HEK293 (cell line): ENCODE measurements around the gene L3MBTL4.
A peak's percentile ranks its signal among the peaks of the same experiment; 100 is the strongest.

Experiments
- CTCF ChIA-PET: fragments of 350-600 bp; formaldehyde crosslinking; extraction: SDS; loops from one replicate; lab custom pipeline; 2021; ENCODE audit warnings: antibody characterized with exemption; lab: Yijun Ruan, JAX
- POLR2A ChIA-PET: fragments of 300-600 bp; formaldehyde crosslinking; extraction: SDS; loops from one replicate; lab custom pipeline; 2020; ENCODE audit warnings: antibody characterized with exemption, inconsistent platforms; lab: Yijun Ruan, JAX
- H3K27ac ChIP-seq: fragments of 200-500 bp; sonication (Bioruptor generic); 2 replicates; pipeline ENCODE4 v1.5.1; 2014; ENCODE audit warnings: low read depth, low read length, control low read depth, inconsistent platforms; ENCODE audit errors: extremely low read depth
- H3K36me3 ChIP-seq, 2 experiments: fragments of 200-500 bp in 1 of 2; sonication (Bioruptor generic) in 1 of 2; 1 replicate in 1 of 2; 2 replicates in 1 of 2; pipeline ENCODE4 v1.5.1; 2014 to 2017; ENCODE audit warnings: inconsistent platforms in 2 of 2, low read length in 2 of 2; ENCODE audit not compliant: control insufficient read depth in 2 of 2, insufficient read depth in 1 of 2
- H3K4me1 ChIP-seq: fragments of 200-500 bp; sonication (Bioruptor generic); 2 replicates; pipeline ENCODE4 v1.5.1; 2014; ENCODE audit warnings: mild to moderate bottlenecking, low read length, inconsistent platforms; ENCODE audit not compliant: control insufficient read depth, insufficient read depth
- H3K4me3 ChIP-seq: 2 replicates; pipeline ENCODE4 v1.5.1; 2011; ENCODE audit warnings: low read depth, mild to moderate bottlenecking, control low read depth, low read length, moderate library complexity
- H3K9me3 ChIP-seq: fragments of 200-500 bp; sonication (Bioruptor generic); 2 replicates; pipeline ENCODE4 v1.5.1; 2014; ENCODE audit warnings: low read depth, low read length, inconsistent platforms; ENCODE audit not compliant: control insufficient read depth, insufficient read depth
- GLIS1 ChIP-seq: fragments of 450-650 bp; formaldehyde crosslinking; IDR thresholded peaks from 2 replicates; pipeline ENCODE4 v1.5.1; 2016; ENCODE audit warnings: missing biosample characterization, missing genetic modification characterization
- SCRT1 ChIP-seq: fragments of 450-650 bp; formaldehyde crosslinking; IDR thresholded peaks from 2 replicates; pipeline ENCODE4 v1.5.1; 2016; ENCODE audit warnings: missing biosample characterization, missing genetic modification characterization, borderline replicate concordance
- ZBTB7A ChIP-seq: fragments of 450-650 bp; formaldehyde crosslinking; IDR thresholded peaks from 2 replicates; pipeline ENCODE4 v1.5.1; 2016; ENCODE audit warnings: low read depth, missing biosample characterization, missing genetic modification characterization
- ZBTB8A ChIP-seq: fragments of 450-650 bp; formaldehyde crosslinking; IDR thresholded peaks from 2 replicates; pipeline ENCODE4 v1.5.1; 2016; ENCODE audit warnings: missing biosample characterization, missing genetic modification characterization
- ZNF121 ChIP-seq: fragments of 450-650 bp; formaldehyde crosslinking; IDR thresholded peaks from 2 replicates; pipeline ENCODE4 v1.5.1; 2016; ENCODE audit warnings: missing biosample characterization, missing genetic modification characterization
- ZNF138 ChIP-seq: fragments of 450-650 bp; formaldehyde crosslinking; IDR thresholded peaks from 2 replicates; pipeline ENCODE4 v1.5.1; 2016; ENCODE audit warnings: missing biosample characterization, missing genetic modification characterization, borderline replicate concordance
- ZNF146 ChIP-seq: fragments of 450-650 bp; formaldehyde crosslinking; IDR thresholded peaks from 2 replicates; pipeline ENCODE4 v1.5.1; 2016; ENCODE audit warnings: missing biosample characterization, missing genetic modification characterization
- ZNF16 ChIP-seq: fragments of 450-650 bp; formaldehyde crosslinking; IDR thresholded peaks from 2 replicates; pipeline ENCODE4 v1.5.1; 2016; ENCODE audit warnings: low read depth, missing biosample characterization, missing genetic modification characterization
- ZNF2 ChIP-seq: fragments of 450-650 bp; formaldehyde crosslinking; IDR thresholded peaks from 2 replicates; pipeline ENCODE4 v1.5.1; 2016; ENCODE audit warnings: missing biosample characterization, missing genetic modification characterization
- ZNF335 ChIP-seq: fragments of 450-650 bp; formaldehyde crosslinking; conservative IDR thresholded peaks from 2 replicates; pipeline ENCODE4 v1.5.1; 2016; ENCODE audit warnings: missing biosample characterization, missing genetic modification characterization
- ZNF341 ChIP-seq: fragments of 450-650 bp; formaldehyde crosslinking; IDR thresholded peaks from 2 replicates; pipeline ENCODE4; 2016; ENCODE audit warnings: low read depth, missing biosample characterization, missing genetic modification characterization
- ZNF423 ChIP-seq: fragments of 450-650 bp; formaldehyde crosslinking; IDR thresholded peaks from 2 replicates; pipeline ENCODE4 v1.5.1; 2016; ENCODE audit warnings: missing biosample characterization, missing genetic modification characterization
- ZNF544 ChIP-seq: fragments of 450-650 bp; formaldehyde crosslinking; IDR thresholded peaks from 2 replicates; pipeline ENCODE4 v1.5.0; 2017; ENCODE audit warnings: missing biosample characterization, missing genetic modification characterization
- ZNF571 ChIP-seq: fragments of 450-650 bp; formaldehyde crosslinking; IDR thresholded peaks from 2 replicates; pipeline ENCODE4 v1.5.0; 2017; ENCODE audit warnings: missing biosample characterization, missing genetic modification characterization
- ZNF596 ChIP-seq: fragments of 450-650 bp; IDR thresholded peaks from 2 replicates; pipeline ENCODE4 v1.5.0; 2018; ENCODE audit warnings: missing biosample characterization, mild to moderate bottlenecking, missing genetic modification characterization, moderate library complexity
- ZNF629 ChIP-seq: fragments of 450-650 bp; formaldehyde crosslinking; IDR thresholded peaks from 2 replicates; pipeline ENCODE4 v1.5.1; 2017; ENCODE audit warnings: missing biosample characterization, missing genetic modification characterization
- ZNF76 ChIP-seq: fragments of 450-650 bp; formaldehyde crosslinking; IDR thresholded peaks from 2 replicates; pipeline ENCODE4; 2016; ENCODE audit warnings: low read depth, missing biosample characterization, missing genetic modification characterization, borderline replicate concordance
- TF ChIP-seq, protein P1 (sequence below): fragments of 450-650 bp; formaldehyde crosslinking; IDR thresholded peaks from 2 replicates; pipeline ENCODE4 v1.5.1; 2016; ENCODE audit warnings: missing biosample characterization, missing genetic modification characterization
- TF ChIP-seq, protein P2 (sequence below): fragments of 450-650 bp; formaldehyde crosslinking; IDR thresholded peaks from 2 replicates; pipeline ENCODE4 v1.5.1; 2017; ENCODE audit warnings: missing biosample characterization, missing genetic modification characterization
- TF ChIP-seq, protein P3 (sequence below): sonication (generic); formaldehyde crosslinking; IDR thresholded peaks from 2 replicates; pipeline ENCODE4 v1.8.1; 2022; ENCODE audit warnings: mild to moderate bottlenecking, moderate library complexity, missing genetic modification reagents
- TF ChIP-seq, protein P4 (sequence below): fragments of 450-650 bp; formaldehyde crosslinking; IDR thresholded peaks from 2 replicates; pipeline ENCODE4 v1.5.1; 2016; ENCODE audit warnings: missing biosample characterization, missing genetic modification characterization

The L3MBTL4 gene

DNA sequence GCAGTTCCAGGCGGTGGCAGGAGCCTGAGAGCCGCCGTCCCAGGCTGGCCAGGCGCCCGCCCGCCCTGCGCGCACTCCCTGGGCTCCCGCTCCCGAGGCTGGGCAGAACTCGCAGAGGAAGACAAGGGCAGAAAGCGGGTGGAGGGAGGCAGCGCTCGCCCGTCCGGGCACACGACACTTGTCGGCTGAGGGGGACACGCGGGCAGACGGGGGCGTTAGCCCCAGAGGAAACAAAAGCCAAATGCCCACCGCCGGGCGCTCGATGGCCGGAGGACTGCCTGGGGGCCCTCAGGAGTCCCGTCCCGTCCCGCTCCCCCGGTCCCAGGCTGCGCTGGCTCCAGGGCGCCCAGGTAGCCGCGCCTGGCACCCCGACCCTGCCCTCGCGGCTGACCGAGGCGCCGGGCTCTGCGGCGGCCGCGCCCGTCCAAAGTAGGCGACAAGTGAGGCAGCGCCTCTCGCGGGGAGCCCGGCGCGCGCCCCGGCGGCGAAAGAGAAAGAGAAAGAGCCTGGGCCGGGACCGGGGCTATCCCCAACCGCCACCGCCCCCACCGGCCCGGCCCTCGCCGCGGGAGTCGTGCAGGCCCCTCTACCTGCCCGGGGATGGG is 491 bp downstream of the L3MBTL4 start:
- POLR2A ChIA-PET, result interaction anchor here (1.5 kb wide), 1 partner anchor 8 kb away, joined by 5 read pairs; no protein-coding TSS in a partner anchor
- CTCF ChIA-PET, result interaction anchor here (1.4 kb wide), 1 partner anchor 9 kb away, joined by 3 read pairs; no protein-coding TSS in a partner anchor
- no peaks in the 10 kb centered on the region for H3K9me3 ChIP-seq
- H3K27ac ChIP-seq, result peak overlapping the region; percentile 84; the same call in 1 of the 2 replicates
- peaks cover 6% of the 10 kb centered on the region for H3K4me1 ChIP-seq
- peak overlapping the region; percentile 53 for H3K4me3 ChIP-seq
- no peaks in the 10 kb centered on the region for H3K36me3 ChIP-seq
- TF ChIP-seq ZNF76 (no peak), ZNF146 (tag by site-specific recombination) (no peak), ZNF138 (no peak), ZNF544 (tag by site-specific recombination) (no peak), ZNF571 (tag by site-specific recombination) (no peak), ZBTB7A (tag by site-specific recombination) (no peak), ZBTB8A (tag by site-specific recombination) (peak; percentile 54), ZNF335 (0 out of 2 replicates have a peak, but pooled peaks have one; percentile 14), ZNF423 (no peak), ZNF16 (tag by site-specific recombination) (no peak), ZNF596 (tag by site-specific recombination) (no peak), ZNF2 (tag by site-specific recombination) (no peak)
- TF ChIP-seq, protein P1, sequence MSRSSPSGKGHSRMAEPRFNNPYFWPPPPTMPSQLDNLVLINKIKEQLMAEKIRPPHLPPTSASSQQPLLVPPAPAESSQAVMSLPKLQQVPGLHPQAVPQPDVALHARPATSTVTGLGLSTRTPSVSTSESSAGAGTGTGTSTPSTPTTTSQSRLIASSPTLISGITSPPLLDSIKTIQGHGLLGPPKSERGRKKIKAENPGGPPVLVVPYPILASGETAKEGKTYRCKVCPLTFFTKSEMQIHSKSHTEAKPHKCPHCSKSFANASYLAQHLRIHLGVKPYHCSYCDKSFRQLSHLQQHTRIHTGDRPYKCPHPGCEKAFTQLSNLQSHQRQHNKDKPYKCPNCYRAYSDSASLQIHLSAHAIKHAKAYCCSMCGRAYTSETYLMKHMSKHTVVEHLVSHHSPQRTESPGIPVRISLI, result no peak
- TF ChIP-seq, protein P2, sequence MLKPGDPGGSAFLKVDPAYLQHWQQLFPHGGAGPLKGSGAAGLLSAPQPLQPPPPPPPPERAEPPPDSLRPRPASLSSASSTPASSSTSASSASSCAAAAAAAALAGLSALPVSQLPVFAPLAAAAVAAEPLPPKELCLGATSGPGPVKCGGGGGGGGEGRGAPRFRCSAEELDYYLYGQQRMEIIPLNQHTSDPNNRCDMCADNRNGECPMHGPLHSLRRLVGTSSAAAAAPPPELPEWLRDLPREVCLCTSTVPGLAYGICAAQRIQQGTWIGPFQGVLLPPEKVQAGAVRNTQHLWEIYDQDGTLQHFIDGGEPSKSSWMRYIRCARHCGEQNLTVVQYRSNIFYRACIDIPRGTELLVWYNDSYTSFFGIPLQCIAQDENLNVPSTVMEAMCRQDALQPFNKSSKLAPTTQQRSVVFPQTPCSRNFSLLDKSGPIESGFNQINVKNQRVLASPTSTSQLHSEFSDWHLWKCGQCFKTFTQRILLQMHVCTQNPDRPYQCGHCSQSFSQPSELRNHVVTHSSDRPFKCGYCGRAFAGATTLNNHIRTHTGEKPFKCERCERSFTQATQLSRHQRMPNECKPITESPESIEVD (tag by site-specific recombination), result no peak
- TF ChIP-seq, protein P3, sequence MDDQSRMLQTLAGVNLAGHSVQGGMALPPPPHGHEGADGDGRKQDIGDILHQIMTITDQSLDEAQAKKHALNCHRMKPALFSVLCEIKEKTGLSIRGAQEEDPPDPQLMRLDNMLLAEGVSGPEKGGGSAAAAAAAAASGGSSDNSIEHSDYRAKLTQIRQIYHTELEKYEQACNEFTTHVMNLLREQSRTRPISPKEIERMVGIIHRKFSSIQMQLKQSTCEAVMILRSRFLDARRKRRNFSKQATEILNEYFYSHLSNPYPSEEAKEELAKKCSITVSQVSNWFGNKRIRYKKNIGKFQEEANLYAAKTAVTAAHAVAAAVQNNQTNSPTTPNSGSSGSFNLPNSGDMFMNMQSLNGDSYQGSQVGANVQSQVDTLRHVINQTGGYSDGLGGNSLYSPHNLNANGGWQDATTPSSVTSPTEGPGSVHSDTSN (CRISPR knock-in tag), result peak; percentile 17; the same call in 1 of the 2 replicates
- TF ChIP-seq, protein P4, sequence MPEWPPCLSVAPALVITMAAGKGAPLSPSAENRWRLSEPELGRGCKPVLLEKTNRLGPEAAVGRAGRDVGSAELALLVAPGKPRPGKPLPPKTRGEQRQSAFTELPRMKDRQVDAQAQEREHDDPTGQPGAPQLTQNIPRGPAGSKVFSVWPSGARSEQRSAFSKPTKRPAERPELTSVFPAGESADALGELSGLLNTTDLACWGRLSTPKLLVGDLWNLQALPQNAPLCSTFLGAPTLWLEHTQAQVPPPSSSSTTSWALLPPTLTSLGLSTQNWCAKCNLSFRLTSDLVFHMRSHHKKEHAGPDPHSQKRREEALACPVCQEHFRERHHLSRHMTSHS (tag by site-specific recombination), result no peak

DNA sequence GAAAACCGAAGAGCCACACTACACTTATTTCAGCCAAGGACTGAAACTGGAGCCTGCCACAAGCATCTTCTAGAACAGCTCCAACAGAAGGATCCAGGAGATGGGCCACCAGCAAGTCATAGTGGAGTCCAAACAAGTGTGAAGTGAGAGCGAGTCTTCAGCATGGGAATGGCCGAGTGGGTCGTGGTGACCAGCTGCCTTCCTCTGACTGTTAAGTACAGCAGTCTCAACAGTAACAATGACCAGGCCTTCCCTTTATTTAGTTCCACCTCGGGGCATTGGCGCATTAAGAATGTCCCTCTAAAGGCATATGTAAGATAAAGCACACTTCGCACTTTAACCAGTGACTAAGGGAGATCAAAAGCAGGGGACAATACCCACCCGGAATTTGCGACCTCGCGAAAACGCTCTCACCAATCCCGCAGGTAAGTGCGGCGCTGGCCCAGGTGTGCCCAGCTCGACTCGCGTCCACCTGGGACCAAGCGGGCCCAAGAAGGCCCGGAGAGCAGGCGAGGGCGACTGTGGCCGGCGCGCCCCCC is 1.1 kb downstream of the L3MBTL4 start:
- CTCF ChIA-PET, result interaction anchor here (0.6 kb wide), 1 partner anchor 116 kb away, joined by 3 read pairs; no protein-coding TSS in a partner anchor

More for the DNA sequence above, 1.1 kb downstream of the L3MBTL4 start:
- no peaks in the 10 kb centered on the region for H3K36me3 ChIP-seq
- peak overlapping the region; percentile 53; the same call in 1 of the 2 replicates for H3K4me3 ChIP-seq
- no peaks in the 10 kb centered on the region for H3K9me3 ChIP-seq
- peaks cover 6% of the 10 kb centered on the region for H3K4me1 ChIP-seq
- TF ChIP-seq ZNF121 (tag by site-specific recombination), result no peak
- TF ChIP-seq ZNF341 (tag by site-specific recombination), result no peak
- TF ChIP-seq SCRT1 (tag by site-specific recombination), result no peak
- TF ChIP-seq ZNF629 (tag by site-specific recombination), result no peak
- TF ChIP-seq GLIS1 (tag by site-specific recombination), result no peak
- POLR2A ChIA-PET, result no interaction called here
- H3K27ac ChIP-seq, result peak overlapping the region; percentile 84; the same call in 1 of the 2 replicates
